H1 (cell line): ENCODE results near the gene TSC2. TPM values are rescaled to one million over a fixed set of nuclear protein-coding genes. Genes with fewer than 3 reads are reported as not detected.
A peak's percentile ranks its signal among the peaks of the same experiment; 100 is the strongest.

Source experiments
- CTCF ChIA-PET: fragments of 300-600 bp; sonication (Branson Sonifier 250); formaldehyde crosslinking; loops from one replicate; lab custom pipeline; 2021; ENCODE audit not compliant: partially characterized antibody; lab: Charles Lee
- POLR2A ChIA-PET: fragments of 300-600 bp; sonication (Branson Sonifier 250); formaldehyde crosslinking; loops from one replicate; lab custom pipeline; 2021; ENCODE audit warnings: inconsistent platforms; ENCODE audit not compliant: partially characterized antibody; lab: Charles Lee
- DNase-seq, 2 experiments: peaks; one replicate each; pipeline versions ENCODE4 v3.0.0 to v3.0.0-alpha.2; 2010 to 2022; ENCODE audit warnings: low spot score in 2 of 2, low read depth in 1 of 2, mixed read lengths in 1 of 2
- FAIRE-seq: peaks from 2 replicates; lab custom pipeline; 2011; peaks lifted over from hg19 to GRCh38; lab: Jason Lieb, UNC
- H2AFZ ChIP-seq: 2 replicates; pipeline ENCODE4 v1.8.1; 2012; ENCODE audit warnings: low read length, inconsistent platforms
- H2AK5ac ChIP-seq: 2 replicates; pipeline ENCODE4 v1.6.1; 2013; ENCODE audit warnings: low read depth, low read length
- H2BK120ac ChIP-seq: replicated peaks from 2 replicates; pipeline ENCODE3; 2013; ENCODE audit warnings: low read depth, low read length, inconsistent platforms
- H2BK12ac ChIP-seq: 2 replicates; pipeline ENCODE4 v1.6.1; 2013; ENCODE audit warnings: low read depth, low read length
- H2BK15ac ChIP-seq: 2 replicates; pipeline ENCODE4 v1.6.1; 2013; ENCODE audit warnings: low read length
- H2BK20ac ChIP-seq: 2 replicates; pipeline ENCODE4 v1.6.1; 2013; ENCODE audit warnings: low read length
- H2BK5ac ChIP-seq: 2 replicates; pipeline ENCODE4 v1.6.1; 2013; ENCODE audit warnings: low read depth, low read length
- H3K14ac ChIP-seq: 2 replicates; pipeline ENCODE4 v1.6.1; 2013; ENCODE audit warnings: inconsistent platforms; ENCODE audit not compliant: insufficient read length
- H3K18ac ChIP-seq: 2 replicates; pipeline ENCODE4 v1.6.1; 2013; ENCODE audit warnings: low read length; ENCODE audit errors: extremely low read depth
- H3K23ac ChIP-seq: 2 replicates; pipeline ENCODE4 v1.6.1; 2013; ENCODE audit warnings: inconsistent platforms; ENCODE audit not compliant: insufficient read length
- H3K23me2 ChIP-seq: 2 replicates; pipeline ENCODE4 v1.6.1; 2013; ENCODE audit warnings: low read depth, low read length
- H3K27ac ChIP-seq: 2 replicates; pipeline ENCODE4 v1.6.1; 2011; ENCODE audit warnings: low read depth, low read length, inconsistent platforms
- H3K27me3 ChIP-seq, 4 experiments: replicated peaks in 1 of 4; 1 replicate in 1 of 4; 2 replicates in 3 of 4; pipeline versions ENCODE4 v1.6.1 to v1.8.1; 2011 to 2013; ENCODE audit warnings: low read length in 3 of 4, mild to moderate bottlenecking in 3 of 4, inconsistent platforms in 2 of 4, mixed read lengths in 2 of 4, moderate library complexity in 1 of 4; ENCODE audit not compliant: control insufficient read depth in 3 of 4, insufficient read depth in 3 of 4; ENCODE audit errors: extremely low read depth in 1 of 4
- H3K36me3 ChIP-seq, 4 experiments: 2 replicates each; pipeline versions ENCODE4 v1.6.1 to v1.8.1; 2011 to 2013; ENCODE audit warnings: mild to moderate bottlenecking in 4 of 4, low read length in 3 of 4, moderate library complexity in 2 of 4, control low read depth in 1 of 4, inconsistent platforms in 1 of 4; ENCODE audit not compliant: insufficient read depth in 4 of 4, control insufficient read depth in 2 of 4
- H3K4ac ChIP-seq: replicated peaks from 2 replicates; pipeline ENCODE3; 2013; ENCODE audit warnings: low read length, low read depth, mixed read lengths, inconsistent platforms; ENCODE audit not compliant: insufficient read length
- H3K4me1 ChIP-seq, 4 experiments: replicated peaks in 1 of 4; 1 replicate in 1 of 4; 2 replicates in 3 of 4; pipeline versions ENCODE4 v1.6.1 to v1.8.1; 2011 to 2013; ENCODE audit warnings: low read length in 3 of 4, inconsistent platforms in 2 of 4, mixed read lengths in 1 of 4; ENCODE audit not compliant: insufficient read depth in 4 of 4, control insufficient read depth in 3 of 4
- H3K4me2 ChIP-seq, 2 experiments: 2 replicates each; pipeline versions ENCODE4 v1.6.1 to v1.8.1; 2011 to 2013; ENCODE audit warnings: low read depth in 2 of 2, low read length in 2 of 2, control low read depth in 1 of 2, inconsistent platforms in 1 of 2, mild to moderate bottlenecking in 1 of 2; ENCODE audit not compliant: insufficient read depth in 1 of 2
- H3K4me3 ChIP-seq, 4 experiments: fragments of 200-600, 300-600 bp in 1 of 4; sonication (generic), shearing (Covaris generic), sonication (Bioruptor Twin) in 1 of 4; 2 replicates each; pipeline versions ENCODE4 v1.5.1 to v1.8.1; 2011 to 2016; ENCODE audit warnings: low read length in 4 of 4, low read depth in 3 of 4, control low read depth in 2 of 4, inconsistent platforms in 2 of 4, mild to moderate bottlenecking in 2 of 4, mixed read lengths in 1 of 4, moderate library complexity in 1 of 4; ENCODE audit not compliant: insufficient read depth in 2 of 4; ENCODE audit errors: extremely low read depth in 1 of 4
- H3K56ac ChIP-seq: replicated peaks from 2 replicates; pipeline ENCODE3; 2013; ENCODE audit warnings: low read depth, mild to moderate bottlenecking, mixed read lengths, low read length, inconsistent platforms; ENCODE audit not compliant: insufficient read length
- H3K79me1 ChIP-seq: 2 replicates; pipeline ENCODE4 v1.6.1; 2013; ENCODE audit warnings: low read depth, low read length, control low read depth
- H3K79me2 ChIP-seq, 2 experiments: 2 replicates each; pipeline versions ENCODE4 v1.6.1 to v1.8.1; 2012 to 2013; ENCODE audit warnings: low read length in 2 of 2, mild to moderate bottlenecking in 2 of 2, inconsistent platforms in 1 of 2; ENCODE audit not compliant: insufficient read depth in 2 of 2, control insufficient read depth in 1 of 2
- H3K9ac ChIP-seq, 4 experiments: replicated peaks in 1 of 4; 1 replicate in 1 of 4; 2 replicates in 3 of 4; pipeline versions ENCODE4 v1.6.1 to v1.8.1; 2011 to 2013; ENCODE audit warnings: low read depth in 3 of 4, low read length in 3 of 4, control low read depth in 2 of 4, mild to moderate bottlenecking in 2 of 4, moderate library complexity in 2 of 4, inconsistent platforms in 1 of 4; ENCODE audit errors: extremely low read depth in 1 of 4
- H3K9me3 ChIP-seq, 2 experiments: 2 replicates each; pipeline versions ENCODE4 v1.6.1 to v1.8.1; 2012 to 2013; ENCODE audit warnings: mild to moderate bottlenecking in 2 of 2, moderate library complexity in 2 of 2, control low read depth in 1 of 2, inconsistent platforms in 1 of 2, low read depth in 1 of 2, low read length in 1 of 2, mixed read lengths in 1 of 2; ENCODE audit not compliant: insufficient read depth in 2 of 2
- H4K20me1 ChIP-seq, 2 experiments: replicated peaks in 1 of 2; 2 replicates each; pipeline versions ENCODE3 to v1.8.1; 2011 to 2013; ENCODE audit warnings: inconsistent platforms in 2 of 2, low read length in 2 of 2, mild to moderate bottlenecking in 1 of 2; ENCODE audit not compliant: insufficient read depth in 2 of 2, control insufficient read depth in 1 of 2
- H4K5ac ChIP-seq: 2 replicates; pipeline ENCODE4 v1.6.1; 2013; ENCODE audit warnings: low read length, low read depth, mixed read lengths, inconsistent platforms; ENCODE audit not compliant: insufficient read length
- H4K8ac ChIP-seq: 2 replicates; pipeline ENCODE4 v1.8.0; 2013; ENCODE audit warnings: mild to moderate bottlenecking, moderate library complexity, low read length, inconsistent platforms; ENCODE audit not compliant: insufficient read depth; ENCODE audit errors: extremely low read depth
- H4K91ac ChIP-seq: replicated peaks from 2 replicates; pipeline ENCODE3; 2013; ENCODE audit warnings: low read length, mixed read lengths, inconsistent platforms; ENCODE audit not compliant: insufficient read length
- HDAC2 ChIP-seq, 2 experiments: fragments of 300-600 bp in 1 of 2; sonication (generic) in 1 of 2; IDR thresholded peaks; 2 replicates each; pipeline ENCODE4 v1.6.1; 2011 to 2012; ENCODE audit warnings: low read depth in 2 of 2, low read length in 2 of 2, mild to moderate bottlenecking in 2 of 2, moderate library complexity in 2 of 2, borderline replicate concordance in 1 of 2, inconsistent platforms in 1 of 2
- WGBS, 2 experiments: shearing (Covaris generic) in 1 of 2; methylation state at CpG; one replicate each; pipeline versions ENCODE4 v1.1.6 to v1.1.7; 2013 to 2015; ENCODE audit warnings: low lambda C conversion rate in 2 of 2, mixed read lengths in 2 of 2, inconsistent platforms in 1 of 2, low coverage in 1 of 2, missing lambda C conversion rate in 1 of 2; ENCODE audit not compliant: insufficient replicate concordance in 2 of 2, insufficient coverage in 1 of 2, insufficient read length in 1 of 2; ENCODE audit errors: extremely low coverage in 1 of 2, missing lambda C conversion rate in 1 of 2; 5-methylcytosine and 5-hydroxymethylcytosine counted together
- polyA plus RNA-seq, 7 experiments: library from polyadenylated mRNA; depleted of rRNA in 3 of 7; stranded (reverse) in 5 of 7; unstranded in 2 of 7; fragments of >200 nt in 5 of 7; fragments of 200-250 nt in 2 of 7; gene quantifications; 1 replicate in 5 of 7; 2 replicates in 1 of 7; 4 replicates in 1 of 7; pipeline versions ENCODE4 v1.2.1 to v1.2.3, GENCODE V29; 2011 to 2013; ENCODE audit warnings: missing spikeins in 2 of 7, mixed read lengths in 2 of 7
- total RNA-seq: library from RNA; stranded (reverse); fragmentation: NEBNext Ultra II Directional; extraction: Animal tissue kit (Norgen Biotek cat#: 25700); gene quantifications from 2 replicates; pipeline ENCODE4 v1.2.1, GENCODE V29; 2021

TSC2 gene
- total and polyA plus RNA-seq, 2 of the 8 experiments (the other 6 are each of a cell fraction or from before 2014, with no cell fraction given): 65.9 to 96.6 TPM

GRCh38 chr16:2043667-2044451 is 3.9 kb upstream of the TSC2 start:
- TF ChIP-seq HDAC2 (IDR thresholded peaks at IDR 0.05; ENCODE audit: borderline replicate concordance in 1 of 2, low read depth in 2 of 2, low read length in 2 of 2): no peak
- H3K23me2 ChIP-seq: peaks cover 10% of the 10 kb centered on the region
- ChIA-PET CTCF (interaction anchor here (0.6 to 1.8 kb wide), 4 partner anchors 13 to 199 kb away, joined by 3 to 4 read pairs (median 3); no protein-coding TSS in a partner anchor), POLR2A (interaction anchor here (1.2 to 1.7 kb wide), 2 partner anchors 110 to 124 kb away, joined by 3 to 4 read pairs; no protein-coding TSS in a partner anchor)
- peaks cover 0 to 5% of the 10 kb centered on the region in 2 experiments for H4K20me1 ChIP-seq
- no peak overlapping the region for H3K14ac ChIP-seq
- H3K4me2 ChIP-seq: no peak overlapping the region
- H4K91ac ChIP-seq: no peak overlapping the region
- no peak overlapping the region for H3K9ac ChIP-seq
- peaks cover 0 to 8% (median 1%) of the 10 kb centered on the region in 4 experiments; a peak in 4 of 7 replicates for H3K4me1 ChIP-seq
- no peak overlapping the region for H2AK5ac ChIP-seq
- no peak overlapping the region for H2BK120ac ChIP-seq
- no peak overlapping the region for H3K4ac ChIP-seq
- H3K79me2 ChIP-seq: peaks cover 0 to 11% of the 10 kb centered on the region in 2 experiments; a peak in 1 of 4 replicates
- H3K4me3 ChIP-seq: no peak overlapping the region
- peaks cover 0 to 3% (median 0%) of the 10 kb centered on the region in 4 experiments; a peak in 1 of 8 replicates for H3K36me3 ChIP-seq
- H2BK15ac ChIP-seq: no peak overlapping the region
- H3K9me3 ChIP-seq: no peaks in the 10 kb centered on the region
- H2BK5ac ChIP-seq: no peak overlapping the region
- no peak overlapping the region for H4K5ac ChIP-seq
- FAIRE-seq (no peak), DNase-seq (no peak)
- H3K18ac ChIP-seq: no peak overlapping the region
- 0 out of 2 replicates have a peak overlapping the region, but pooled peaks have one; percentile 25 for H4K8ac ChIP-seq
- H3K27me3 ChIP-seq: no peaks in the 10 kb centered on the region; a peak in 1 of 7 replicates
- WGBS, 2 experiments: 90% methylated on average over 20 of the region's 26 CpGs; no CpG with 5 or more reads in 1 of the 2 experiments
- no peak overlapping the region for H3K56ac ChIP-seq
- no peak overlapping the region for H3K23ac ChIP-seq
- H2BK20ac ChIP-seq: no peak overlapping the region
- H3K27ac ChIP-seq: no peak overlapping the region
- peaks cover 6% of the 10 kb centered on the region; the same call in 1 of the 2 replicates for H3K79me1 ChIP-seq
- no peak overlapping the region for H2AFZ ChIP-seq
- no peak overlapping the region for H2BK12ac ChIP-seq
